GOT3 (cell line): ENCODE data around the gene TRIO.

Experiments used
- DNase-seq: peaks from one replicate; lab custom pipeline; 2025; ENCODE audit warnings: mixed read lengths; lab: John Stamatoyannopoulos, UW

TRIO gene

GRCh38 chr5:14147210-14147609, 4.1 kb downstream of the TRIO start:
- DNase-seq = no peak

DNA sequence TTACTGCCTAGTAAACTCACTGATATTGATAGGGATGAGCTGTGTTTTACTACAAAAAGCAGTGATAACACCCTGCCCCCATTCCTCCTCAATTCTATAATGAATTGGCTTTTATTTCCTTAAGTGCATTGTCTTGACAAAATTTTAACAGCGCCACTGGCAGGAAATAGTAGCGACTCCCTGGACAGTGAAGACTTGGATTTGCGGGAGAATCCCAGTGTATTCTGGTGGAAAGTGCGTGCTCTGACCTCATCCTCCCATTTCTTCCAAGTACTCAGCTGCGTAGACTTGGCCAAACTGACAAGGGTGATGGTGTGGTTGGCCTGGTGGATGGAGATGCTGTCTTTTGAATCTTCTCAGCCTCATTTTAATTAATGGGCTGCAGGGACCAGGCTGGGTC, 5.3 kb downstream of the TRIO start:
- no peak for DNase-seq

GRCh38 chr5:14148890-14149671, 5.9 kb downstream of the TRIO start:
- DNase-seq = no peak

GRCh38 chr5:14149672-14150274, 6.6 kb downstream of the TRIO start:
- no peak for DNase-seq

DNA sequence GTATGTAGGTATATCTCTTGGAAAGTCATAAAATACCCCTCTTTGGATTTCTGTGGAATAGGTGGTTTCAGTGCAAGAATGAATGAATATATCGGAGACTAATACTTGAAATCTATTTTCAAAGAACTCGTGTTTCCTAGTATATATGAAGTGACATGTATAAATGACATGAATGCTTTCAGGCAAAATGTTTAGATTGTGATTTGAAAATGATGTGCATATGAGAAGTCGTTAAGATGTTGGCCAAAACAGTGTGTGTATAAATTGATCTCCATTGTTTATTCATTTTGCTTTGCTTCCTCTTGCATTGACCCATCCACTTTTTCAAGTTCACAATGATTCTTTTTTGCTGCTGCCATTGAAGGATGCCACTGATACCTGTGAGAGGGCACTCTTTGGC, 8.3 kb downstream of the TRIO start:
- DNase-seq = no peak

- no peak for DNase-seq
Observed at GRCh38 chr5:14153071-14153864, 10.1 kb downstream of the TRIO start.

GRCh38 chr5:14153932-14154731, 11.0 kb downstream of the TRIO start:
- no peak for DNase-seq

GRCh38 chr5:14155075-14155474, 11.9 kb downstream of the TRIO start:
- no peak for DNase-seq

DNA sequence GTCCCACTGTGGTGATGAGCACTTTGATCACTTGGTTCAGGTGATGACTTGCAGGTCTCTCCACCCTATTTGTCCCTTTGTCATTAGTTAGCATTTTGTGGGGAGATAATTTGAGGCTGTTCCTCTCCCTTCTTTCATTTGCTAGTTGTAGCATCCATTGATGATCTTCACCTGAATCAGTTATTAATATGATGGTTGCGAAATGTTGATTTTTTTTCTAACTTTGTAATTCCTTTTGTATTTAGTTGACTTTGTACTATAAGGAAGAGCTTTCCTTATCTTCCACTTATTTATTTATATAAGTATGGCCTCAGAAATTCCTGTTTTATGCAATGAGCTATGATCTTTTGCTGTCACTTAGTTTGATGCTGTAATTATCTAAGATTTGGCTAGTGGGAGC, 12.6 kb downstream of the TRIO start:
- DNase-seq = no peak

GRCh38 chr5:14156290-14156649, 13.1 kb downstream of the TRIO start:
- no peak for DNase-seq

GRCh38 chr5:14156650-14157492, 13.7 kb downstream of the TRIO start:
- peak; percentile 12 for DNase-seq

DNA sequence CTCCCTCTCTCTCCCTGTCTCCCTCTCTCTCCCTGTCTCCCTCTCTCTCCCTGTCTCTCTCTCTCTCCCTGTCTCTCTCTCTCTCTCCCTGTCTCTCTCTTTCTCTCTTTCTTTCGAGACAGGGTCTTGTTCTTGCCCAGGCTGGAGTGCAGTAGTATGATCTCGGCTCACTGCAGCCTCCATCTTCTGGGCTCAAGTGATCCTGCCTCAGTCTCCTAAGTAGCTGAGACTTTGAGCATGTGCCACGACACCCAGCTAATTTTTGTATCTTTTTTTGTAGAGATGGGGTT, 14.3 kb downstream of the TRIO start:
- DNase-seq = no peak

DNA sequence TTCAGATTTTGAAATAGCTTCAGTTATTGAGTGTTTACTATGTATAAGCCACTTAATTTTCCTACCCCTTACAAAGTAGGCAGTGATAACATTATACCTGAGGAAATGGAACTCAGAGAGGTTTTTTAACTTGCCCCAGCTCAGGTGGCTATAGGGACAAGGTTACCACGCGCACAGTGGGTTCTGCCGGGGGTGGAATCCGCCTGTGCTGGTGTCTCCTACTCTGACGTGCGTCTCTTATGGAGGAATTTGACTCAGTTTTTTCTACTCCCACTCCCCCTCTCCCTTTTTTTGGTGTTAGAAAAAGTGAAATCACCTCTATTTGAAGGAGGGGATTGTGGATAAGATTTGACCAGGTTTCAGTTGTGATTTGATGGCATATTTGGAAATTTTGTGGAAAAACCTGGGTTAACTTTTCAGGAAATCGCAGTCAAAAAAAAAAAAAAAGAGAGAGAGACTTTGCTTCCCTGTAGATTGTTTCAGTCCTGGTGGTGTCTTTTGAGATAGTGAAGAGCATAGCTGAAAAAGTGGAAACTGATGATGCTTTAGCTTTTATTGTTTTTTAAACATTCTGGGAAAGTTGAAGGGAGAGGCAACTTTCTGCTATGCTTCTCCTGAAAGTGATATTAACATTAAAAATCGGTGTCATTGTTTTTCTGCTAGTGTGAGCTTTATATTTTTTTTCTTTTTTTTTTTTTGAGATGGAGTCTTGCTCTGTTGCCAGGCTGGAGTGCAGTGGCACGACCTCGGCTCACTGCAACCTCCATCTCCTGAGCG, 15.9 kb downstream of the TRIO start:
- no peak for DNase-seq

DNA sequence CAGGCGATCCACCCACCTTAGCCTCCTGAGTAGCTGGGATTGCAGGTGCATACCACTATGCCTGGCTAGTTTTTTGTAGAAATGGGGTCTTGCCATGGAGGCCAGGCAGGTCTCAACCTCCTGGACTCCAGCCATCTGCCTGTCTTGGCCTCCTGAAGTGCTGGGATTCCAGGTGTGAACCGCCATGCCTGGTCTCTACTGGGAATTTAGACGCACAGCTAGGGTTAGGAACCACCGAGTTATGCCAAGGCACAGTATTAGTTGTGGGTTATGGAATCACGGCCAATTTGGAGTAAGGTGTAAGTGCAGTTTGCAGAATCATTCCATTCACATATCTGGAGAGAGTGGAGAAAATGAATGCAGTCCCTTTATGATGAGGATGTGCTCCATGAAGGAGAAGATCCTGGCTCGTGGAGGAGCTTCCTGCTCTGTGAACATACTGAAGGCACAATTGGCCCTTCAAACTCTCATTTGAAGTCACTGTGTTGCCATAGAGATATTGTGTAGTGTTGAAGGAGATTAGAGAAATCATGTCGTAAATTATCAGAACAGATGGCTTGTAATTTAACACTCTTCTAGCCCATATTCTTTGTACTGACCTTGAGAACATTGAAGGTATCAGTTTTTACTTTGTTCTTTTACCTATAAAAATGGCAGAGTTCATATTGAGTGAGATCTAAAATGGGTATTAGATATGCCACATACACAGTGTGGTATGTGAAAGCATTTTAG, 18.8 kb downstream of the TRIO start:
- DNase-seq = no peak

GRCh38 chr5:14164164-14165163, 21.3 kb downstream of the TRIO start:
- no peak for DNase-seq

- DNase-seq = no peak
Observed at GRCh38 chr5:14165375-14166106, 22.4 kb downstream of the TRIO start.

DNA sequence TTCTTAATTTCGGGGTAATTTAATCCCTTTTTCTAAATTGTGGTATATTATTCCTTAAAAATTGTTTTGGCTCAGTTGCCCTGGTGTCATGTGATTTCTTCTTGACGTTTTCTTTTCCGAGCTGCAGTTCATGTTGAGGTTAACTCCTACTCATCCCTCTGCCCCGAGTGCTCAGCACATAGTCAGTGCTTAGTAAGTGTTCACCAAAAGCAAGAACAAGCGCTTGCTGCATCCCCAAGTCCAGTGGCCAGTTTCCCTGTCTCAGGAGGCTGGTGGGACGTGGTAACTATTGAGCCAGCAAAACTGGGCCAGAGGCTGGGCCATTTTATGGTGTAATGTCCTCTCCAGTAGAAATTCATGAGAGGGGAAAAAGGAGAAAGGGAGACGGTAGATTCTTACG, 23.3 kb downstream of the TRIO start:
- DNase-seq = no peak

- no peak for DNase-seq
Observed at GRCh38 chr5:14167211-14167845, 24.2 kb downstream of the TRIO start.
